AG09319 (cell line): Measurements from ENCODE around the gene MAGEB17.
"Not testable (repeated sequence)": the region's sequence is repeated elsewhere in the genome, so short reads cannot be mapped to it uniquely, and the experiment has no call there.

Experiments used
- DNase-seq: peaks from one replicate; pipeline ENCODE4 v3.0.0-alpha.2; 2010; ENCODE audit warnings: low read depth; ENCODE audit errors: extremely low read depth
- CTCF ChIP-seq: IDR thresholded peaks from 2 replicates; pipeline ENCODE4 v1.5.1; 2011; ENCODE audit warnings: low read depth, mild to moderate bottlenecking, inconsistent platforms, low read length, moderate library complexity

MAGEB17 gene

GRCh38 chrX:16160729-16161128, 6.6 kb upstream of the MAGEB17 start:
- no peak for TF ChIP-seq CTCF
- no peak for DNase-seq

- DNase-seq: not testable (repeated sequence)
Observed at GRCh38 chrX:16161173-16161572, 6.1 kb upstream of the MAGEB17 start.

DNA sequence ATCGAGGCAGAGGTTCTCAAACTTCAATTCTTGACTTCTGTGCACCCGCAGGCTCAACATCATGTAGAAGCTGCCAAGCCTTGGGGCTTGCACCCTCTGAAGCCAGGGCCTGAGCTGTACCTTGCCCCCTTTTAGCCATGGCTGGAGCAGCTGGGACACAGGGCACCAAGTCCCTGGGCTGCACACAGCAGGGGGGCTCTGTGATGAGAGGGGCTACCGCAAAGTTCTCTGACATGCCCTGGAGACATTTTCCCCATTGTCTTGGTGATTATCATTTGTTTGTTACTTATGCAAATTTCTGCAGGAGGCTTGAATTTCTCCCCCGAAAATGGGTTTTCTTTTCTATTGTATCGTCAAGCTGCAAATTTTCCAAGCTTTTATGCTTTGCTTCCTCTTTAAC, 4.9 kb upstream of the MAGEB17 start:
- TF ChIP-seq CTCF: no peak
- DNase-seq: no peak

DNA sequence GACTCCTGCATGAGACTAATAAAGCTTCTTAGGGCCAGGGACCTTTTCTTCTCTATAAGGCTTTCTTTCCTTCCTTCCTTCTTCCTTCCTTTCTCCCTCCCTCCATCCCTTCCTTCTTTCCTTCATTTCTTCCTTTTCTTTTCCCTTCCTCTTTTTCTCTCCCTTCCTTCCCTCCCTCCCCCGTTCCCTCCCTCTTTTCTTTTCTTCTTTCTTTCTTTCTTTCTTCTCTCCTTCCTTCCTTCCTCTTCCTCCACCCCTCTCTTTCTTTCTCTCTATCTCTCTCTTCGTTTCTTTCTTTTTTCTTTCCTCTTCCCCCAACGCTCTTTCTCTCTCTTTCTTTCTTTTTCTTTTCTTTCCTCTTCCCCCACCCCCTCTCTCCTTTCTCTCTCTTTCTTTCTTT, 2.5 kb upstream of the MAGEB17 start:
- no peak for DNase-seq
- no peak for TF ChIP-seq CTCF

DNA sequence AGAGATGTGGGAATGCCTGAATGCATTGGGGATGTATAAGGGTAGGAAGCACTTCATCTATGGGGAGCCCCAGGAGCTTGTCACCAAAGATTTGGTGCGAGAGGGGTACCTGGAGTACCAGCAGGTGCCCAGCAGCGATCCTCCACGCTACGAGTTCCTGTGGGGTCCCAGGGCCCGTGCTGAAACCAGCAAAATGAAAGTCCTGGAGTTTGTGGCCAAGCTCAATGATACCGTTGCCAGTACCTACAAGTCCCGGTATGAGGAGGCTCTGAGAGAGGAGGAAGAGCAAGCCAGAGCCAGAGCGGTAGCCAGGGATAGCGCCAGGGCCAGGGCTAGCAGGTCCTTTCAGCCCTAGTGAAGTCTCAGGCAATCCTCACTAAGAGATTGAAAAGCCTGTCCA, 3.8 kb downstream of the MAGEB17 start:
- TF ChIP-seq CTCF: no peak
- no peak for DNase-seq

- TF ChIP-seq CTCF: no peak
Observed at GRCh38 chrX:16171944-16172343, 4.7 kb downstream of the MAGEB17 start.

DNA sequence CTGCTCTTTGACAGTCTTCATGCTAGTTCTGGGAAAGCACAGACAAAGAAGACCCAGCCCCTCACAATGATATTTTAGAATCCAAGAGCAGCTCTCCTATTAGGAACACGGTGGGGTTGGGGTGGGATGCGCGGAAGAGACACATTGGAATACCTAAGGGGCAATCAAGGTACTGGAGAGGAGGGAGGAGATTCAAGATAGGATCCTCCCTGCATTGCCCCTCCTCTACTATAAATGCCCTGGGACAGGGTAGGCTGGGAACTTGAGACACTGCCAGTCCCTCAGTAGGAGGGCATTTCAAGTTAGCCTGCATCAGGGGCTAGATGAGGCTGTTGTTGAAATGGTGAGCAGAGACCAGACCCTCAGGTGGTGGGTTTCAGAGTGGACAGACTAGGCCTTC, 5.1 kb downstream of the MAGEB17 start:
- DNase-seq: no peak
- no peak for TF ChIP-seq CTCF

More at GRCh38 chrX:16171944-16172343, 4.7 kb downstream of the MAGEB17 start:
- DNase-seq: no peak

DNA sequence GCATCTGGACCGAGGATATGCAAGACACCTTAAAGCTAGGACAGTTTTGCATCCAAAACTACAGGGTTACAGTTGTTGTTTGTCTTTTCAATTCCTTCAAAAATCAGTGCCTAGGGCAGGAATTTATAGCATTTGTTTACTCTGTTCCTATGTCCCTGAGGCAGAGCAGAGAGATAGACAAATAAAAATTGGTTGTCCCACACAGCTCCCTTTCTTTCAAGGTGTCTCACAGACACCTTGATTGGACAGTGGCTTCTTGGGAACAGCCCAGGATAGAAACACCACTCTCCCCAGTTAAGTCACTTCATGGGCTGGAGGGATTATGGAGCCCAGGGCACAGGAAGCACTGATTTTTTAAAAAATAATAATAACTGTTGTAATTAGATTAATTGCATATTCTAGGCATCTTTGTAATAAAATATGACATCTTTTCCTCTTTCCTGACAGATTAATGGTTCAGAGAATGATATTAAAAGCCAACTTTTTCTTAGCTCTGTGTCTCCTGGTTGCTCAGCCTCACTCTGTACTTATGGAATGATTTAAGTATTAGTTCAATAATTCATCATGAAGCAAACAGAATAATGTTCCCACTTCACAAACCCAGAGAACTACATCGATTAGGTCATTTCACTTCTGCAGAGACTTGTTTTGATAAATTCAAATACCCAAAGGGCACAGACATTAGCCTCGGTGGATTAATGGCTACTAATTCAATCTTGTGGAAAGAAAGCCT, 8.2 kb downstream of the MAGEB17 start:
- DNase-seq: no peak
- no peak for TF ChIP-seq CTCF
